ENCODE results near the gene ZIK1. TPM values are rescaled to one million over a fixed set of nuclear protein-coding genes. Genes with fewer than 3 reads are reported as not detected.

The ZIK1 gene
- total and polyA plus RNA-seq, 9 of the 15 experiments (the other 6 are each of a cell fraction or from before 2014, with no cell fraction given), result 0.03 to 0.42 (median 0.15) TPM; not detected in 1

GRCh38 chr19:57578487-57579205, 5.3 kb upstream of the ZIK1 start, which contains the start of gene ZNF416 (continued):
- no peak for TF ChIP-seq ZBTB26 (CRISPR knock-in tag; IDR thresholded peaks at IDR 0.05)
- peak; percentile 71 for TF ChIP-seq CREM (IDR thresholded peaks at IDR 0.05; ENCODE audit: low read depth)
- TF ChIP-seq PKNOX1 (IDR thresholded peaks at IDR 0.05), result peak; percentile 87
- TF ChIP-seq HMBOX1 (IDR thresholded peaks at IDR 0.05), result no peak
- TF ChIP-seq RB1 (IDR thresholded peaks at IDR 0.05; ENCODE audit: low read depth), result no peak; the same call in 1 of the 2 replicates
- TF ChIP-seq ZBTB8A (IDR thresholded peaks at IDR 0.05; ENCODE audit: partially characterized antibody), result no peak
- no peak for TF ChIP-seq BDP1 (IDR thresholded peaks at IDR 0.05; ENCODE audit: insufficient read depth, insufficient read length)
- TF ChIP-seq RFX1 (IDR thresholded peaks at IDR 0.05), result no peak
- no peak for TF ChIP-seq PURB (CRISPR knock-in tag; IDR thresholded peaks at IDR 0.05; ENCODE audit: low read depth)
- TF ChIP-seq ETV5 (CRISPR knock-in tag; IDR thresholded peaks at IDR 0.05; ENCODE audit: low read depth), result peak; percentile 69
- TF ChIP-seq HDAC1 (IDR thresholded peaks at IDR 0.05), result no peak
- TF ChIP-seq ILF3 (IDR thresholded peaks at IDR 0.05; ENCODE audit: borderline replicate concordance), result no peak
- TF ChIP-seq CREB5 (CRISPR knock-in tag; IDR thresholded peaks at IDR 0.05), result no peak
- TF ChIP-seq MTA1 (IDR thresholded peaks at IDR 0.05; ENCODE audit: borderline replicate concordance), result no peak

All from K562 (cell line).